GM12875 (cell line): ENCODE results near the gene CTPS1.
A peak's percentile ranks its signal among the peaks of the same experiment; 100 is the strongest.

ENCODE experiments used
- H3K4me3 ChIP-seq: one replicate; pipeline ENCODE4 v1.5.1; 2011; ENCODE audit warnings: low read depth, low read length, control low read depth
- CTCF ChIP-seq: IDR thresholded peaks from 2 replicates; pipeline ENCODE4 v1.5.1; 2011; ENCODE audit warnings: low read depth, mild to moderate bottlenecking, control low read depth, inconsistent platforms, low read length, moderate library complexity, borderline replicate concordance; ENCODE audit not compliant: insufficient read depth

Gene CTPS1

DNA sequence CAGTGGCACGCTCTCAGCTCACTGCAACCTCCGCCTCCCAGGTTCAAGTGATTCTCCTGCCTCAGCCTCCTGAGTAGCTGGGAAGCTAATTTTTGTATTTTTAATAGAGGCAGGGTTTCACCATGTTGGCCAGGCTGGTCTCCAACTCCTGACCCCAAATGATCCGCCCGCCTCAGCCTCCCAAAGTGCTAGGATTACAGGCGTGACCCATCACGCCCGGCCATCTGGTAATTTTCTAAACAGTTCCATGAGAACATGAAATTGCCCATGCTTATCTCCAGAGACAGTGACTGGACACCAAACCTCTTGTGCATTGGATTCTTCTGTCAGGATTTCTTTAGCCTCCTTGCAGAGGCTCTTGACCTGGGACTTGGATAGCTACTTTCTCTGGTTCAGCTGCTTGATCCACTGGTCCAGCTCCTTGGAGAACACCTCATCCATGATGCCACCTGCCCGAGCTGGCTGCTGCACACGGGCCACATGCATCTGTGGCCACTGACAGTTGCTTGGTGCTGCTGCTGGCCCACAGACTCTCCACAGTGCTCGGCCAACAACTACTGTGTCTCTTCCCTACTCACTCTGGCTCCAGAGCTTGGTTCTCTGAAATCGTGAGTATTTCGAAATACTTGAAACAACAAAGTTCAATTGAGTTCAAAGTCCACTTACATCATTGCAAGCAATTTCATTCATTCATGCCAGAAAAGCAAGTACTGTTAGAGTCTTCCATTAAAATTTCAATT is 40.0 kb upstream of the CTPS1 start:
- H3K4me3 ChIP-seq = no peak overlapping the region

DNA sequence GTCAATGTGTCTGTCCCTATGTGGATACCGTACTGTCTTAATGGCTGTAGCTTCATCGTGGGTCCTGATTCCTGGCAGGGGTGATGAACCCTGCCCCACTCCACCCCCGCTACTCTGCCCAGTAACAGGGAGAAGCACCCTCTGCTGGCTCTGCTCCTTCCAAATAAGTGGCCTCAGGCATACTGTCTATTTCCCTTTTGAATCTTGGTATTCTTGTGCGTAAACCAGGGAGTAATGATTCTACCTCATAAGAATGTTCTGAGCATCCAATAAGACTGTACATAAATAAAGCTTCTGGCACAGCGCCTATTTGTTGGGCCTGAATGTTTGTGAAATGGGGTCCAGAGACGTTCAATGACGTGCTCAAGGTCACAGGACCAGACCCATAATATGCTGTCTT is 35.2 kb upstream of the CTPS1 start:
- H3K4me3 ChIP-seq = no peak overlapping the region
- TF ChIP-seq CTCF = no peak

More for the DNA sequence above, 40.0 kb upstream of the CTPS1 start:
- TF ChIP-seq CTCF = no peak

DNA sequence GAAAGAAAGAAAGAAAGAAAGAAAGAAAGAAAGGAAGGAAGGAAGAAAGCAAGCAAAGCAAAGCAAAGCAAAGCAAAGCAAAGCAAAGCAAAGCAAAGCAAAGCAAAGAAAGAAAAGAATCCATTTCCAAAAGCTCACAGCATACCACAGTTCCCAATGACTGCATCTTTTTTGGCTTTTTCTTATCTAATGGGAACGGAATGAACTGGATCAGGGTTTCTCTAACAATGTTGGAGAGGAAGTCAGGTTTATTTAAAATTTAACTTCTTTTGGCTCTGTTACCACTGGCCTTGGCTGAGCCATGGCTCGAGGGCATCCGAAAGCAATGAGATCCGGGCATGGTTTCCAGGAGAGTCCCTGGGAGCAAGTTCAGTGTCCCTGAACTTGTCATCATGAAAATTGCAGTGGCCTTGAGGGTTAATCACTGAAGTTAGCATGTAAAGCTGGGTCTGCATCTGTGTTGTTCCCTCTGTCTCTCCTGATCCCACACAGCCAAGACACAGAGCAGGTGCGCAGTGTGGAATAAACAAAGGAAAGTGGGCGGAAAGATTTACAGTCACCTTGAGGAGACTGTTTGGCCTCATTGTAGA is 34.6 kb upstream of the CTPS1 start:
- H3K4me3 ChIP-seq = no peak overlapping the region
- no peak for TF ChIP-seq CTCF

GRCh38 chr1:40945491-40945973 is 34.0 kb upstream of the CTPS1 start:
- TF ChIP-seq CTCF = no peak
- H3K4me3 ChIP-seq = no peak overlapping the region

DNA sequence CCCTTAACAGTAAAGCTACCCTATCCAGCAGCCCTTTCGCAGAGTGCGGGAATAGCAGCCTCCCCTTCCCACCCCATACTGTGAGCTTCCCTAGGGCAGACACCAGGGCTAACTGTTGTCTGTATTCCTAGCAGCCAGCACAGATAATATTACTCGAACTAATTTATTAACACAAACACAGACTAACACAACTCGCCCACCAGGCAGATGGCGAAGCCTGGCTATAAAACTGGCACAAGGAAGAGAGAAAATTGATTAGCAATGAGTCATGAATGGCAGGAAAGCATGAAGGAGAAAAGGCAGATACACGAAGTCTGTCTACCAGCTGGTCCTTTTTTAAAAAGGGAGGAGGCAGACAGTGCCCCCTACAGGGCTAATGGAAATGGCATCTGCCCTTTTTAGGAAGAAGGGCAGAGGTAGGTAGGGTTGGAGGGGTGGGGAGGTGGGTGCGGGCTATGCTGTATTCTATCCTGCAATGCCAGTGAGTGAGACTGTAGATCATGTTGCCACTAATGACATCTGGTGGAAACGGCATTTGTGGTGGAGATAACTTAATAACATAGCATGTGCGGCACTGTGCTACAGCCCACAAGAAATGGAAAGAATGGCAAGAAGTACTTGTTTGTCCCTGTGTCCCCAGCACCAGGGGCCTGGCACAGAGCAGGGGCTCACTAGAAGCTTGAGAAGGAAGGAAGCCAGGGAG is 30.6 kb upstream of the CTPS1 start:
- H3K4me3 ChIP-seq = no peak overlapping the region
- peak; percentile 69; the same call in 1 of the 2 replicates for TF ChIP-seq CTCF

DNA sequence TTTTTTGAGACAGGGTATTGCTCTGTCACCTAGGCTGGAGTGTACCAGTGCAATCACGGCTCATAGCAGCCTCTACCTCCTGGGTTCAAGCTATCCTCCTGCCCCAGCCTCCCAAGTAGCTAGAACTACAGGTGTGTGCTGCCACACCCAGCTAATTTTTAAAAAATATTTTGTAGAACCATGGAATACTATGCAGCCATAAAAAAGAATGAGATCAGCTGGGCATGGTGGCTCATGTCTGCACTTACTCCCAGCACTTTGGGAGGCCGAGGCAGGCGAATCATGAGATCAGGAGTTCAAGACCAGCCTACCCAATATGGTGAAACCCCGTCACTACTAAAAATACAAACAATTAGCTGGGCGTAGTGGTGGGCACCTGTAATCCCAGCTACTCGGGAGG is 29.9 kb upstream of the CTPS1 start:
- H3K4me3 ChIP-seq = no peak overlapping the region
- no peak for TF ChIP-seq CTCF
